ENCODE measurements around the gene WHRN. TPM values are rescaled to one million over a fixed set of nuclear protein-coding genes. Genes with fewer than 3 reads are reported as not detected.

The WHRN gene
- total RNA-seq, 1 experiment from 2014 or later, result 24.3 TPM

GRCh38 chr9:114412048-114412683 lies 93.1 kb downstream of the WHRN start:
- DNase-seq (ENCODE audit: low spot score), result no peak
- no peaks in the 10 kb centered on the region for H3K27me3 Mint-ChIP-seq (ENCODE audit: low read depth)

GRCh38 chr9:114411452-114411851 lies 93.8 kb downstream of the WHRN start:
- no peak overlapping the region for H3K4me3 Mint-ChIP-seq
- no peaks in the 10 kb centered on the region for H3K9me3 Mint-ChIP-seq
- peaks cover 34% of the 10 kb centered on the region for H3K4me1 Mint-ChIP-seq
- TF ChIP-seq PRRX2 (CRISPR knock-in tag; IDR thresholded peaks at IDR 0.05) (no peak), RELA (CRISPR knock-in tag; IDR thresholded peaks at IDR 0.05; ENCODE audit: borderline replicate concordance) (no peak), JAZF1 (CRISPR knock-in tag; IDR thresholded peaks at IDR 0.05) (no peak), NFATC4 (CRISPR knock-in tag; IDR thresholded peaks at IDR 0.05) (no peak), E2F5 (CRISPR knock-in tag; IDR thresholded peaks at IDR 0.05) (no peak), NR1H2 (CRISPR knock-in tag; IDR thresholded peaks at IDR 0.05) (no peak), SMAD3 (CRISPR knock-in tag; IDR thresholded peaks at IDR 0.05; ENCODE audit: borderline replicate concordance) (no peak), MLX (CRISPR knock-in tag; IDR thresholded peaks at IDR 0.05) (no peak), ZNF671 (CRISPR knock-in tag; IDR thresholded peaks at IDR 0.05) (no peak), GTF2I (CRISPR knock-in tag; conservative IDR thresholded peaks at IDR 0.05) (no peak), ATF3 (CRISPR knock-in tag; conservative IDR thresholded peaks at IDR 0.05) (no peak), FOXK1 (CRISPR knock-in tag; IDR thresholded peaks at IDR 0.05) (no peak)
- no peaks in the 10 kb centered on the region for H3K27me3 Mint-ChIP-seq (ENCODE audit: low read depth)
- H3K36me3 Mint-ChIP-seq, result no peaks in the 10 kb centered on the region
- no peak for DNase-seq (ENCODE audit: low spot score)
- ATAC-seq, result no peak; the same call in 1 of the 2 replicates
- no peak overlapping the region for H3K27ac Mint-ChIP-seq
- ChIA-PET POLR2A (interaction anchor here (0.6 kb wide), 1 partner anchor 1021 kb away, joined by 4 read pairs; no protein-coding TSS in a partner anchor), CTCF (interaction anchor here (1.2 to 4.1 kb wide), 2 partner anchors 22 to 242 kb away, joined by 3 to 21 read pairs; no protein-coding TSS in a partner anchor)

More at GRCh38 chr9:114412048-114412683, 93.1 kb downstream of the WHRN start:
- POLR2A ChIA-PET, result no interaction called here
- no peaks in the 10 kb centered on the region for H3K36me3 Mint-ChIP-seq
- CTCF ChIA-PET, result interaction anchor here (4.1 kb wide), 1 partner anchor 241 kb away, joined by 21 read pairs; no protein-coding TSS in a partner anchor
- peaks cover 34% of the 10 kb centered on the region for H3K4me1 Mint-ChIP-seq
- TF ChIP-seq ESRRA (CRISPR knock-in tag; IDR thresholded peaks at IDR 0.05; ENCODE audit: borderline replicate concordance), result no peak
- no peak for TF ChIP-seq KAT7 (CRISPR knock-in tag; IDR thresholded peaks at IDR 0.05; ENCODE audit: borderline replicate concordance)
- no peak for TF ChIP-seq JUN (CRISPR knock-in tag; IDR thresholded peaks at IDR 0.05)
- TF ChIP-seq PRDM15 (CRISPR knock-in tag; IDR thresholded peaks at IDR 0.05), result no peak
- TF ChIP-seq MYBL2 (CRISPR knock-in tag; IDR thresholded peaks at IDR 0.05), result no peak
- TF ChIP-seq ATF6 (CRISPR knock-in tag; IDR thresholded peaks at IDR 0.05), result no peak
- no peak for TF ChIP-seq IRF2 (CRISPR knock-in tag; IDR thresholded peaks at IDR 0.05; ENCODE audit: borderline replicate concordance, low read depth)
- no peak for TF ChIP-seq FOXP1 (CRISPR knock-in tag; IDR thresholded peaks at IDR 0.05; ENCODE audit: borderline replicate concordance)
- TF ChIP-seq E2F4 (CRISPR knock-in tag; IDR thresholded peaks at IDR 0.05; ENCODE audit: borderline replicate concordance, low read depth), result no peak
- no peak for TF ChIP-seq SP1 (CRISPR knock-in tag; conservative IDR thresholded peaks at IDR 0.05)
- TF ChIP-seq ZBTB21 (CRISPR knock-in tag; IDR thresholded peaks at IDR 0.05; ENCODE audit: borderline replicate concordance), result no peak
- no peak for TF ChIP-seq TEAD4 (CRISPR knock-in tag; IDR thresholded peaks at IDR 0.05)
- no peak for TF ChIP-seq FOXJ3 (CRISPR knock-in tag; IDR thresholded peaks at IDR 0.05; ENCODE audit: borderline replicate concordance)
- TF ChIP-seq FOXK1 (CRISPR knock-in tag; IDR thresholded peaks at IDR 0.05), result no peak
- no peaks in the 10 kb centered on the region for H3K9me3 Mint-ChIP-seq
- H3K27ac Mint-ChIP-seq, result 0 out of 2 replicates have a peak overlapping the region, but pooled peaks have one; percentile 24
- ATAC-seq, result no peak
- H3K4me3 Mint-ChIP-seq, result no peak overlapping the region
